D341Med (cell line): ENCODE data around the gene ERBB4.
"Not testable (repeated sequence)": the region's sequence is repeated elsewhere in the genome, so short reads cannot be mapped to it uniquely, and the experiment has no call there.

ENCODE experiments used
- DNase-seq: peaks from one replicate; pipeline ENCODE4 v3.0.0; 2012; ENCODE audit warnings: low spot score

Gene ERBB4

DNA sequence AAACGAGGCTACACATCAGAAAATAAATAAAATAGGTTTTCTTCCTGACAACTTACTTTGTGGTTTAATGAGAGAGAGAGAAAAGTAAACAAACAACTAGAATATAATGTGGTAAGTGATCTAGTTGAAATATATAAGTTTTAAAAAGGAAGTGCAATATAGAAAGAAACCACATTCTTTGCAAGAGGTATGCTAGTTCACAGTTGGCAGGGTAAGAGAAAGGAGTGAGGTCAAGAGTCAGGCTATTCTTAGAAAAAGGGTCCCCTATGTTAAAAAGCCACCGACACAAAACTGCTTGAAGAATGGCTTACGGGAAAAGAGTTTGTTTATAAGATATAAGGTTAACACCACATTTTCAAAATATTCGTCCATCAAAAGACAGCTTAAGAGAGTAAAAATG is 462.1 kb downstream of the ERBB4 start:
- no peak for DNase-seq

DNA sequence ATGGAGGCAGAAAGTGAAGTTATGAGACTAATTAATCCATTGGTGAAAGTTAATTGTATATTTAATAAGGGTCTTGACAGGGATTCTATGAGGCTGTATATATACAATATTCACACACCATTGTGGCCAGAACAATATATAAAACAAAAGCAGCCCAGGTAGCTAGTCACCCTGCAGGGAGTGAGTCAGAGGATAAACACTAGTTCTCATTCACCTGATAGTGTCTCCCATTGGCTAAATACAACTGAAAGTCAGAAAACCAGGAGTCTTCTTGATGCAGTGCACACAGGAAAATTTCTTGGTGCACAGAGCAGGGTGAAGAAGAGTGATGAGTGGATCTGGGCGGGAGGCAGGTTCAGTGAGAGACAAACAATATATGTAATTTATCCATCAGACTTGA is 465.2 kb downstream of the ERBB4 start:
- DNase-seq = no peak

DNA sequence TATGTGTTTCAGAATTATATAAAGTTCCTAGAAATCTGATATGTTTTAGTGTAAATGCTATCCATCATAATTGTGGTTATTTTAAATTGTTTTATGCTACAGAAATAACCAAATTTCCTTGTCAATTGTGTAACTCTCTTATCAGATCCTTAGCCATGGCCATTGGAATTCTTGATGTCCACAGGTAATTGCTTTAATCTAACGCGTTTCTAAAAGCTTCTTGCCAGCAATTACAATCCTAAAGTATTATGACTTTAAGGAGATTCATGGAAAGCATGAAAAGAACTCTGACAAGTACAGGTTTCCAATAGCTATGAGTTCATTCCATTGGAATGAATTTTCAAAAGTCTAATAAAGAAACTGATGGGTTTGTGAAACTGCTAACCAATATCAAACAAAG is 472.1 kb downstream of the ERBB4 start:
- no peak for DNase-seq

DNA sequence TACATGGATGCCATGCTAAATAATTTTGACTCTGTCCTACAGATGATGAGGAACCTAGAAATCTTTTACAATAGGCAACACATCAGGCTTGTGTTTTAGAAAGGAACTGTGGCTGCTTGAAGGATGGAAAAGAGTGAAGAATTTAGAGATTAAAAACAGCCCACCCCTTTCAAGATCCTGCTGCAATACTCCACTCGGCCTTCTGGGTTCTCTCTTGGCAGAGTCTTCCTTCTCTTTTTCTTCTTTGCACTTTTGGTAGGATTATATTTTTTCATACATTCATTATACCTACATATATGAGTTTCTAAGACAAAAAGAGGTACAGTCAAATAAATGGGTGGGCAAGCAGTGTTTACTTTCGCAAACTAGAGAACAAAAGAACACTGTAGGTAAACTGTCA is 474.3 kb downstream of the ERBB4 start:
- no peak for DNase-seq

DNA sequence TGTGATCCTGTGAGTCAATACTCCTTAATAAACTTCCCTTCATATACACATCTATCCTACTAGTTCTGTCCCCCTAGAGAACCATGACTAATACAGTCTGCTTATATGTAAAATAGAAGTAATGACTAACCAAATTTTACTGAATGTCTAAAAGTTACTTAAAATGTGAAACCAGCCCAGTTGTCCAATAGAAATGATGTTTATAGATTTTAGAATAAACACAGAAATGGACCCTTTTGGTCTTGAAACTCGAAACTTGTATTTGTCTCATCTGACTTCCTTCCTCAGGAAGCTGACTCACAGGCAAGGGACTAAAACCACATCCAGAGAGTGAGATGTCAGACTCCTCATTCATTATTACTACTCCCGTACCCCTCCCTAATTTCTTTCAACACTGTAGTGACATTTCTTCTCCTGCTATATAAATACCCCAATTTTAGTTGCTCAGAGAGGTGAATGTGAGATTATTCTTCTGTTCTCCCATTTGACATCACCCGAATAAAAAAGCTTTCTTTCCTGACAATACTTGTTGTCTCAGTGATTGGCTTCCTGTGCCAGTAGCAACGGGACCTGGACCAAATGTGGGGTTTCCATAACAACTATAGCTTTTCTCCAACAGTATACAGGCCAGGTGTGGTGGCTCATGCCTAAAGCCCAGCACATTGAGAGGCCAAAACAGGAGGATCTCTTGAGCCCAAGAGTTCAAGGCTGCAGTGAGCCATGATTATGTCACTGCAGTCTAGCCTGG is 486.0 kb downstream of the ERBB4 start:
- DNase-seq = no peak

DNA sequence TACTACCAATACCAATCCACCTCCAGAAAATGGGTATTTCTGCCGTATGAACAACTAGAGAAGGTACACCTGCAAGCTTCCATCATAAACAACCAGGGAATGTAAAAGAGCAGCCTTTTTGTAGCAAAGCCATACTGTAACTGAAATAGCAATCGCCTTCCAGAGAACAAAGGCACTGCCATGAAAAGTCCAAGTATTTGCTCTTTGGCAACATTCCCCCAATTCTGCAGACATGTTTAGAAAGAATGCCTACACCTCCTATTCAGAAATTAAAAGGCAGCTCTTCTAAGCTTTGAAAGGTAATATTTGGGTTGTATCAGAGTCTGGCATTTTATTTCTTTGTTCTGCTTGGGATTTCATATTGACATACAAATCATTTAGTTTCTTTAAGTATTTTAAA is 487.7 kb downstream of the ERBB4 start:
- DNase-seq = no peak

DNA sequence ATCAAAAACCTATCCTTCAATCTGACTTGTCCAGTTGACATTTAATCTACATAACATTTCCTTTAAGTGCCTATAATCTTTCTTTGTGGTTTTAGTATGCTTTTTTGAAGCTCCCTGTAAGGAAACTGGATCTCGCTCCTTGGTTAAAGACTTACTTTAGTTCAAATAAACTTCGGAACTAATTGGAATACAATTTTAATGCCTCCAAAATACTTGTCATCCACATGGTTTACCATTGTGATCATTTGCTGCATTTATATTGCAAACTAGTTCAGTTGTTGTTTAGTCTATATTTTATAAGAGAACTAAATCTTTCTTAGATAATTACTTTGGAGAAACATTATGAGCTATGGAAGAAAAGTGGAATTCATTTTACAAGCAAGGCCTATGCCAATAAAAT is 496.0 kb downstream of the ERBB4 start:
- DNase-seq = no peak

DNA sequence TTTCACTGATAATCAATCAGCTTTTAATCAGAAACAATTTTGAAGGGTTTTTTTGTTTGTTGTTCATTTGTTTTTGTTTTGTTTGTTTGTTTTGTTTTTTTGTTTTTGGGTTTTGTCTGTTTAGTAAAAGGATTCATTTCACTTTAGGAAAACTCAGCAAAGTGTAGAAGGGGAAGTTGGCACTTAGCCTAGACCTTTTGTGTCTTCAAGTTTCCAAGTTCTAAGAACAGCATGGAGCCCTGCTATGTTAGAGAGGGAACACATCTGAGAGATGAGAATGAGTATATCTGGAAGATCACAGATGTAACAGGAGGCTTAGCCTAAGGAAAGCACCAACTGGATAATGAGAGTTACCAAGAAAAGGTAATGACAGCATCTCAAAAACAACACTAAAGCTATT is 501.5 kb downstream of the ERBB4 start:
- no peak for DNase-seq

DNA sequence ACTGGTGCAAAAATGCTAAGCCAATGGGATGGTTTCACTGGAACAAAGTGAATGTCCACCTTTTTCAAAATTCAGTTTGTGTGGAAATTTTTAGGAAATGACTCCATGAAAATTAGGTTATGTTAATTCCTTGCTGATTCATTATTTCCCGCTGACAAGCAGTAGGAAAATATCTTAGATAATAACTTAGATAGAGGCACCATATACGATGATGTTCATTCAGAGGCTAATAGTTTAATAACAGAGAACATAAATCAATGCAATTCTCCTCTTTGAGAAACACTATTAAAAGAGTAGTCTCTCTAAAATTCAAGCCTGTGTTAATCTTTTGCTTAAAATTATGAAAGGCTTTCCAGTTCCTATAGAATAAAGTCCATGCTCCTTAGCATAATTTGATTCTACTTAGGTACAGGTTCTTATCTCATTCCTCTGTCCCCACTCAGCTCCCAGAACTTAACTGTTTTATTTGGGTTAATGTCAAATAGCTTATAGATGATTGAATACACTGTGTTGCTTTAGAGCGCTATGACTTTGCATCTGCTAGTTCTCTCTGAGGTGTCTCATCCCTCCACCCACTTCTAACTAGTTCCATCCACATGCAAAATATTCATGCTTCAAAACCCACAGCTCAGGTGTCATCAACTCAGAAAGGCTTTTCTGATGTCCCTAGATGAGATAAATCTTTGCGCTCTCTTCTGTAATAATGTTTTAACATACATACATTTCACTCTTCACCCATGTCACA is 503.6 kb downstream of the ERBB4 start:
- DNase-seq = no peak

DNA sequence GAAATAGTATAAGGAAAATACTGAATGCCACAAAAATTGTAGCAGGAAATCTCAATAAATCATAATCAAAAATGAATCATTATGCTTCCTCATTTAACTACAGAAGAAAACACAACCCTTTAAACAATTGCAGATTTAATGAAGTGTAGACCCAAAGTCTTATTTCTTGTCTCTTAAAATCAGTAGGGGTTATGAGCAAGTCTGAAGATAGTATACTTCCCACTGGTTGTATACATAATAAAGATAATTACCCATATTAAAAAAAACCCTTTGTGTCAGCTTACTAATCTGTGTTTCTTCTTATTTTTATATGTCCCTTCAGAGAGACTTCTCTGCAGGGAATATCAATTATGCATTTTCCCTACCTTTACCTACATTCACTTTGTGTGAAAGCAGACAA is 504.7 kb downstream of the ERBB4 start:
- DNase-seq = no peak

DNA sequence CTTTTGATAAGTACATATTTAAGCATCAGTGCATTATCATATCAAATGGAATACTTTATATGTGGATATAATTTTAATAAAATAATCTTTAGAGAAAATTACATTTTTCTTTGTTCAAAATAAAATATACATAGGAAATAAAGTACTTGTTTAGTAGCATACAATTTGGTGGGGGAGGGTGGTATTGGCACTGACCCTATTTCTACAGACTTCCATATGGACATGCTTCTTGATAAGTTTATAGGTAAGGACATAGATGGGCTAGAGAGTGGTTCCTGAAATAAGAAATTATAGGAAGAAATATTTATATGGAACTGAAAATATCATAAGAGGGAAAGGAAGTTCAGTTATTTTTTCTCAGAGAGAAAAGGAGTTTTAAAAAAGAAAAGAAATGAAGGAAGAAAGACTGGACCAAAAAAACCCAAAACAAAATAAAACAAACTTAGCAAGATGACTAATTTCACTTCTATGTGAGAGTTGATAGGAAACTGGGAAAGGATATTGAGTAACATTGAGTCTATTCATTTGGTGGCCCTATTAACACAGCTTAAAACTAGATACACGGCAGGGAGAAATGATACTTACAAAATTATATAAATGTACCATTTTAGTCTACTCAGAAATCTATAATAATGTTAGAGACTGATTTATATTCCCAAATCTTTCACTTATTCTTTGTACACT is 505.9 kb downstream of the ERBB4 start:
- DNase-seq = no peak

DNA sequence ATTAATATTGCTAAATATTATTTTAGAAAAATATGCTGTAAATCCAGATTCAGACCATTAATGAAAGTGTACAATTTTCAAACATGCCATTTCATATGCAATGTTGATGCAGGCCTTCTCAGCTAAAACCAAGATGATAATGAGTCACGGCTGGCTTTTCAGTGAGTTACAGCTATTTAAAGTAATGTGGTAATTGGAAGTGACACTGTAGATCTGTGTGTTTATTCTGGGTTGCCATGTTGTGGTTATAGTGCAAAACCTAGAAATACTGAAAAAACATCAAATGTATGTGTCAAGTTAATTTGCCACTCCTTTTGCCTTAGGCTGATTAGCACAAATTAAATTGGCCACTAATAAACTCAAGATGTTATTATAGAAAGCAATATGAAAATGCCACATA is 506.6 kb downstream of the ERBB4 start:
- no peak for DNase-seq

DNA sequence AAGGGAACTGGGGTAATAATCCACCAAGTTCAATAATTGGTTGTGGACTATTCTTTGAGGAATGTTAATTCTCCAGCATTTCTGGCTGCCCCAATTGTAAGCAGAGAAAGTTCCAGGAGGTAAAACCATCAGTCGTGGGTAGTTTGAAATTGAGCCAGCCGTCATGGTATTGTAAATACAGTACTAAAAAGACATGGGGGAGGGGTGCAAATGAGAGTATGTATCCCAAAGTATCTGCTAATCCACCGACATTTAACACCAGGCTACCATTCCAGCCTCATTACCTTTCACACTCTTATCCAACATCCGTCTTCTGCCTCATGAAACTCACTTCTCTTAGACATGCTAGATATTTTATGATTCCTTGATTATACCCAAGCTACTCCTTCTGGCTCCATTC is 507.9 kb downstream of the ERBB4 start:
- no peak for DNase-seq

DNA sequence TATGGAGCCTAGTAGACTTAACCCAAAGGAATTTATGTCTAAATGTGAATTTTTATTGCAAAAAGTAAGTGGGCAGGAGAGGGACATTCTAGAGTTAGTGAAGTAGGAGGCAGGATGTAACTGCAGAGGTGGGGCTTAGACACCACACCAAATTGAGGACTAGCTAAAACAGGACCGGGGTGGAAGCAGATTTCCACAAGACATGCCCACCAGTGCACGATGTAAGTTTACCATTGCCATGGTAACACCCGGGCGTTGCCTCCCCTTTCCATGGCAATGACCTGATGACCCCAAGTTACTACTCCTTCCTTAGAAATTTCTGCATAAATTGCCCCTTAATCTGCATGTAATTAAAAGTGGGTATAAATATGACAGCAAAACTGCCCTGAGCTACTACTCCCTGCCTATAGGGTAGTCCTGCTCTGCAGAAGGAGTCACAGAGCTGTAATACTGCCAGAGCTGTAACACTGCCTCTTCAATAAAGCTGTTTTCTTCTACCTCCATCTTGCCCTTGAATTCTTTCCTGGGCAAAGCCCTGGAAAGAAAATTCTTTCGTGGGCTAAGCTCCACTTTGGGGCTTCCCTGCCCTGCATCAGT is 509.7 kb downstream of the ERBB4 start:
- no peak for DNase-seq

DNA sequence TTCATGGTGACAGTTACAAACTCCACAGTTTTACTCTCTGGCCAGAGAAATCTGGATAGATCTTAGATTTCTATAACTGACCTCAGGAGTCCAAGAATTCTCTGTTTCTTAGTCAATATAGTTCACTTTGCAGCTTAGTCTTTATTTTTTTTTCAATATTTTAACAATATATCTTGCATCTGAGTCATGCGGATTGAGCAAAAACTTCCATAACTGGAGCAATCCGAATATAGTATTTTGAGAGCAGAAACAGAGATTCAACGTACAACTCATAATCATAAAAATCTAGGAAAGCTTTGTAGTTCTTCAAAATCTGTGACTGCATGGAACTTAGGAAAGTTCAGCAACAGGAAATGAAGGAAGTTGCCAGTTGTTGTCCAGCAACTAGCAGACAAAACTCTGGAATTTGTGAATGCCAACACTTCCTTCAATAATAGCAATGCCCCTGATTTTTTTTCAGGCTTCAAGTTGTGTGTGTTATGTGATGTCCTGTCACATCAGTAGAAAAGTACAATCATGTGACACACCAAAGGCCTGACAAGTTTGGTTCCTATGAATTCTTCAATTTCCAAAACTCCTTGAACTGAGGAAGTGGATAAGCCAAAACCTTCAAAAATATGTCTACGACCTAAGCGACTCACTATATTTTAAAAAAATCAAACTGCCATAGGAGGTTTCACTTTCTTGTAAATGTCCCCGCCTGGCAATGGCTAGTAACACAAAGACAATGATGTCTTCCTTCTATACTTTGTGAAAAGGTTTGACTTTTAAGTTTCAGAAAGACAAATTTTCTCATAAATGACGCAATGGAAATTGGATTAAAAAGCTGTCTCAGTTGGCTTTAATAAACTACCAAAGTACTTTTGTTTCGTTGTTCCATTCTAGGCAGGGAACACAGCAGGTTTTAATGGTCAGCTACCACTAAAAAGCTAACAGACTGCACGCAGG is 510.6 kb downstream of the ERBB4 start:
- DNase-seq = no peak

DNA sequence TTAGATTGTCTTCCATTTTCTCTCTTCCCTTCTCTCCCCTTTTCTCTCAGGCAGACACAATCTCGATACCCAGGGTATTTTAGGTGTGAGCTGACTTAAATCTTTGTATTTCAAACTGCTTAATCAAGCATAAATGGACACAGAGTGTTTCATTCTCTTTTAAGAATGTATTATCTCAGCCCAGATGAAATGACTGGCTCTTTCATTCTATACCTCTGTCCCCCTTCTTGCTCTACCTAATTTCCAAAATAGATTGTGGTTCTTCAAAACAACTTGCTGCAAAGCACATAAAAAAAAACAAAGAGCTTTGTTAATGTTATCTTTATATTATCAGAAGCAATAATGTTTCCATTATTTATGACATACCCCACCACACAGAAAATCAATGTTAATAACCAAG is 514.6 kb downstream of the ERBB4 start:
- DNase-seq = no peak

DNA sequence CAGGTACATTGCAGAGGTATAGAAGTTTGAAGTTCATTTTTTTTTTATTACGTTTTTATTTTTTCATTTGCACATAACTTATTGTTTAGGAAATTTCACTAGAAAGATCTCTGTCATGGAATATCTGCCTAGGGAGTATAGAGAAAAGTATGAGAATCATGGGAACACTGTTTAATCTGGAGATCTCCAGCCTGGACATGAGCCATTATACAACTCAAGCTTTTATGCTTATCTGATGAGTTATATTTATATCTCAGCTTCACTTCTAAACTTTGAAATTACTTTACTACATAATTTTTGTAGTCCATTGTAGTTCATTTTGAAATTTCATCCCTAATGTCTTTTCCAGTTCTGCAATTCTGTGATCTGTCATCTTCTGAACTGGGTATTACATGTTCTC is 515.6 kb downstream of the ERBB4 start:
- no peak for DNase-seq

DNA sequence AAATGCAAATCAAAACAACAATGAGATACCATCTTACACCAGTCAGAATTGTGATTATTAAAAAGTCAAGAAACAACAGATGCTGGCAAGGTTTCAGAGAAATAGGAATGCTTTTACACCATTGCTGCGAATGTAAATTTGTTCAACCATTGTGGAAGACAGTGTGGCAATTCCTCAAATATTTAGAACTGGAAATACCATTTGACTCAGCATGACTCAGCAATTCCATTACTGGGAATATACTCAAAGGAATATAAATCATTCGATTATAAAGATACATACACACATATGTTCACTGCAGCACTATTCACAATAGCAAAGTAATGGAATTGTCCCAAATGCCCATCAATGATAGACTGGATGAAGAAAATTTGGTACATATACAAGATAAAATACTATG is 516.7 kb downstream of the ERBB4 start:
- DNase-seq = no peak

DNA sequence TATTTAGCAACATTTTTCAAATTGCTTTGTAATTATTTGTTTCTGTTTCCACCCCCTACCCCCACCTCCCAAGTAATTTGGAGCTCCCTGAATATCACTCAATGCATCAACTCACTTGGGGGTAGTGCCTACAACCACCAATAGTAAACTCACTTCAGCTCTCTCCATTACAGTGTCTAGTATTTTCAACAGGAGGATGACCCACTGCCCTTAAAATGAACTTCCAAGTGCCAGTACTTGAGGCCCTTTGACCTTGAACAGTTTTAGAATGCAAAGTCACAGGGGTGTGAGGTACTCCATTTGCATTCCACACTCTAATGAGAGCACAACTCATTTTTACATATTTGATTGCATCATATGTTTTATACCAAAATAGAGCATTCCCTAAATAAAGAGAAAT is 523.0 kb downstream of the ERBB4 start:
- DNase-seq = no peak

DNA sequence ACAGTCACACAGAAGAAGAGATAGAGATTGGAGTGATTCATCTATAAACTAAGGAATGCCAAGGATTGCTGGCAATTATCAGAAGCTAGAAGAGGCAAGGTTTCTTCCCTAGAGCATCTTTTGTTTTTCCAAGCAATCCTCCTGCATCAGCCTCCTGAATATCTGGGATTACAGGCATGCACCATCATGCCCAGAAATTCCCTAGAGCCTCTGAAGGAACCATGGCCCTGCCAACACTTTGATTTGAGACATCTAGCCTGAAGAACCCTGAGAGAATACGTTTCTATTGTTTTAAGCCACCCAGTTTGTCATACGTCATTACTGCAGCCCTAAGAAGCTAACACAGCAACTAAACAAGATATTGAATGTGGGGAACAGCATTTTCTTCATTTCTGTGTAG is 525.0 kb downstream of the ERBB4 start:
- no peak for DNase-seq

DNA sequence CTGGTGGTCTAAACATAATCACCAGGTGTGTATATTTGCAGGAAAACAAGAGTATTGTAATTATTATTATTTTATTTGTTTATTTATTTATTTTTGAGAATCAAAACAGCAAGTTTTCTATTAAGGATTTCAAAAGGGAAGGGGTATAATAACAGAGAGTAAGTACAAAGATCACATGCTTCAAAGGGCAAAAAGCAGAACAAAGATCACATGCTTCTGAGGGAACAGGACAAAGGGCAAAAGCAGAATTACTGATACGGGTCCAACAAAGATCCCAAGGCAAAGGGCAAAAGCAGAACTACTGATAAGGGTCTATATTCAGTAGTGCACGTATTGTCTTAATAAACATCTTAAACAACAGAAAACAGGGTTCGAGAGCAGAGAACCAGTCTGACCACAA is 528.3 kb downstream of the ERBB4 start:
- not testable (repeated sequence) for DNase-seq

DNA sequence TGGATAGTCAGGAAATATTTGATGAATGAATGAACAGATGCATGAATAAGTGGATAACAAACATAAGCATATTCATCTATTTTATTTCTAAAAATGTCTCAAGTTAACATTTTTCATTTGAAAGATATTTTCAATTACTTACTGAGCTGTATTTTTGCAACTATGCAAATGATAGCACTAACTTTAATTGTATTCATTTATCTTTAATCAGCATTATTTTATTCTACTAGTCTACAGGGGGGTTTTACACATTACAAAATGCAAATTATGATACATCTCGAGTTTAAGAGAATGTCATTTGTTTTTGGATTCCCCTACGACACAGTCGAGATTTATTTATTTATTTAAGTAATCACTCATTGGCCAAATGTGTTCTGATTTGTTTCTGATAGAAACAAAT is 530.6 kb downstream of the ERBB4 start:
- DNase-seq = no peak
